GM20000 (cell line): ENCODE results near the gene LDB1.
A peak's percentile ranks its signal among the peaks of the same experiment; 100 is the strongest.

Experiments used
- DNase-seq: peaks from one replicate; pipeline ENCODE4 v3.0.0; 2012; ENCODE audit warnings: low spot score
- CTCF ChIP-seq: IDR thresholded peaks from 2 replicates; pipeline ENCODE4 v1.5.1; 2012; ENCODE audit warnings: mild to moderate bottlenecking, control low read depth; ENCODE audit errors: extremely low read depth, missing control alignments

LDB1 gene

GRCh38 chr10:102114861-102115618 is 5.1 kb downstream of the LDB1 start:
- DNase-seq = peak; percentile 93
- TF ChIP-seq CTCF = no peak

GRCh38 chr10:102113956-102114857 is 6.0 kb downstream of the LDB1 start:
- TF ChIP-seq CTCF = no peak
- DNase-seq = no peak

- no peak for DNase-seq
- TF ChIP-seq CTCF = no peak
These were observed 6.8 kb downstream of the LDB1 start for GRCh38 chr10:102113261-102113955.

GRCh38 chr10:102112210-102112817 is 7.9 kb downstream of the LDB1 start:
- TF ChIP-seq CTCF = no peak
- no peak for DNase-seq

GRCh38 chr10:102111276-102111675 is 8.9 kb downstream of the LDB1 start:
- no peak for TF ChIP-seq CTCF
- no peak for DNase-seq

- DNase-seq = no peak
- no peak for TF ChIP-seq CTCF
These were observed 10.7 kb downstream of the LDB1 start for GRCh38 chr10:102109166-102110116.
